Naive thymus-derived CD8-positive, alpha-beta T cell (primary cell): ENCODE measurements around the gene ACSF2. TPM values are rescaled to one million over a fixed set of nuclear protein-coding genes. Genes with fewer than 3 reads are reported as not detected.

ENCODE experiments used
- ATAC-seq, 2 donors: fragments of 150-1000 bp; cut with Tn5 transposase in 1 of 2; sonication (Bioruptor Pico), chemical (Tn5 transposase) in 1 of 2; 1 replicate in 1 of 2; 2 replicates in 1 of 2; pipeline ENCODE4 v1.10.0; 2021; ENCODE audit warnings: mild to moderate bottlenecking in 2 of 2, moderate library complexity in 2 of 2
- POLR2A ChIA-PET: fragments of 350-600 bp; sonication (Branson Sonifier 250); formaldehyde crosslinking; loops from one replicate; lab custom pipeline; 2021; ENCODE audit warnings: antibody characterized with exemption; lab: Charles Lee
- DNase-seq, 10 donors: peaks; one replicate each; pipeline versions ENCODE4 v3.0.0 to v3.0.0-alpha.2; 2020 to 2022
- H3K27ac Mint-ChIP-seq, 10 donors: one replicate each; pipeline ENCODE4 v1.8.0; 2020 to 2022; ENCODE audit warnings: mild to moderate bottlenecking in 10 of 10, mixed read lengths in 10 of 10, moderate library complexity in 4 of 10, inconsistent platforms in 1 of 10
- H3K27me3 Mint-ChIP-seq, 5 donors: one replicate each; pipeline ENCODE4 v1.8.0; 2021 to 2022; ENCODE audit warnings: mixed read lengths in 5 of 5
- H3K36me3 Mint-ChIP-seq, 3 donors: one replicate each; pipeline ENCODE4 v1.8.0; 2020 to 2022; ENCODE audit warnings: mixed read lengths in 3 of 3, mild to moderate bottlenecking in 2 of 3, inconsistent platforms in 1 of 3
- H3K4me1 Mint-ChIP-seq, 4 donors: one replicate each; pipeline ENCODE4 v1.8.0; 2021 to 2022; ENCODE audit warnings: mixed read lengths in 4 of 4
- H3K4me3 Mint-ChIP-seq, 10 donors: one replicate each; pipeline ENCODE4 v1.8.0; 2020 to 2022; ENCODE audit warnings: mild to moderate bottlenecking in 10 of 10, mixed read lengths in 10 of 10, moderate library complexity in 6 of 10, inconsistent platforms in 1 of 10
- H3K9me3 Mint-ChIP-seq, 9 donors: one replicate each; pipeline ENCODE4 v1.8.0; 2020 to 2022; ENCODE audit warnings: mixed read lengths in 9 of 9, mild to moderate bottlenecking in 3 of 9, inconsistent platforms in 1 of 9, moderate library complexity in 1 of 9
- polyA plus RNA-seq, 3 donors: library from polyadenylated mRNA; unstranded; fragments of 300-500 nt; fragmentation: Illumina TruSeq; gene quantifications; one replicate each; pipeline ENCODE4 v1.2.3, GENCODE V29; 2021
- total RNA-seq, 8 experiments: library from RNA in 2 of 8; stranded (reverse) in 2 of 8; gene quantifications; one replicate each; pipeline ENCODE4 v1.2.3 and lab custom pipeline; 2021 to 2026

ACSF2 gene
- total and polyA plus RNA-seq, 5 experiments from 2014 or later = 1.2 to 25.9 (median 2.3) TPM

- Mint-ChIP-seq H3K27ac (peak overlapping the region in 7 of 10 donors; percentile 12 to 83 (median 40)), H3K9me3 (no peaks in the 10 kb centered on the region), H3K4me3 (peak overlapping the region in 2 of 10 donors; percentile 2 to 15), H3K27me3 (peaks cover 0 to 6% (median 0%) of the 10 kb centered on the region in 5 donors), H3K36me3 (peaks cover 0 to 7% (median 4%) of the 10 kb centered on the region in 3 donors), H3K4me1 (peaks cover 13 to 29% (median 25%) of the 10 kb centered on the region in 4 donors)
- ATAC-seq (no peak), DNase-seq (no peak)
- POLR2A ChIA-PET = interaction anchor here (1.3 kb wide), 1 partner anchor 50 kb away, joined by 3 read pairs; no protein-coding TSS in a partner anchor
These were observed 50.7 kb downstream of the ACSF2 start for GRCh38 chr17:50476545-50477315.

GRCh38 chr17:50477976-50478375 lies 52.0 kb downstream of the ACSF2 start:
- DNase-seq = no peak
- peak overlapping the region; percentile 86 to 95 (median 93) for H3K27ac Mint-ChIP-seq
- H3K36me3 Mint-ChIP-seq = peaks cover 0 to 16% (median 6%) of the 10 kb centered on the region in 3 donors
- ATAC-seq = no peak
- H3K4me3 Mint-ChIP-seq = peak overlapping the region; percentile 72 to 88 (median 78)
- H3K27me3 Mint-ChIP-seq = peaks cover 0 to 6% (median 0%) of the 10 kb centered on the region in 5 donors
- POLR2A ChIA-PET = interaction anchor here (1.9 kb wide), 1 partner anchor 81 kb away, joined by 7 read pairs; the partner anchor contains the start of gene LRRC59
- H3K9me3 Mint-ChIP-seq = no peaks in the 10 kb centered on the region
- peaks cover 13 to 34% (median 31%) of the 10 kb centered on the region in 4 donors for H3K4me1 Mint-ChIP-seq

GRCh38 chr17:50478391-50479381 lies 52.7 kb downstream of the ACSF2 start, which contains the start of gene RSAD1:
RSAD1 (plus strand) TSS chr17:50478860; CDS start chr17:50478885, 25 bp downstream.
- peaks cover 0 to 6% (median 0%) of the 10 kb centered on the region in 5 donors for H3K27me3 Mint-ChIP-seq
- ATAC-seq (peak; percentile 91 to 94), DNase-seq (peak; percentile 69 to 91 (median 82))
- POLR2A ChIA-PET = interaction anchor here (1.2 to 1.9 kb wide), 4 partner anchors 53 to 132 kb away, joined by 3 to 7 read pairs (median 6); partner anchors contain the start of genes LRRC59 and XYLT2
- H3K36me3 Mint-ChIP-seq = peaks cover 0 to 22% (median 6%) of the 10 kb centered on the region in 3 donors
- H3K27ac Mint-ChIP-seq = peak within 1 kb of the TSS; percentile 90 to 95 (median 93)
- no peaks in the 10 kb centered on the region for H3K9me3 Mint-ChIP-seq
- peak within 1 kb of the TSS; percentile 85 to 94 (median 90) for H3K4me3 Mint-ChIP-seq
- H3K4me1 Mint-ChIP-seq = peaks cover 12 to 34% (median 31%) of the 10 kb centered on the region in 4 donors

GRCh38 chr17:50479522-50480141 lies 53.6 kb downstream of the ACSF2 start:
- peak overlapping the region; percentile 85 to 94 (median 90) for H3K4me3 Mint-ChIP-seq
- peak overlapping the region in 9 of 10 donors; percentile 57 to 95 (median 88) for H3K27ac Mint-ChIP-seq
- peaks cover 0 to 6% (median 0%) of the 10 kb centered on the region in 5 donors for H3K27me3 Mint-ChIP-seq
- H3K9me3 Mint-ChIP-seq = no peaks in the 10 kb centered on the region
- peak; percentile 25 to 81 (median 55) for DNase-seq
- H3K36me3 Mint-ChIP-seq = peaks cover 0 to 32% (median 10%) of the 10 kb centered on the region in 3 donors
- peaks cover 11 to 34% (median 31%) of the 10 kb centered on the region in 4 donors for H3K4me1 Mint-ChIP-seq
- peak; percentile 58 to 62 for ATAC-seq
- POLR2A ChIA-PET = interaction anchor here (1.2 to 1.9 kb wide), 4 partner anchors 52 to 133 kb away, joined by 3 to 7 read pairs (median 6); partner anchors contain the start of genes LRRC59 and XYLT2

GRCh38 chr17:50480142-50480764 lies 54.2 kb downstream of the ACSF2 start:
- ATAC-seq = no peak
- DNase-seq = no peak
- POLR2A ChIA-PET = interaction anchor here (1.2 to 1.9 kb wide), 3 partner anchors 52 to 134 kb away, joined by 3 to 7 read pairs (median 7); partner anchors contain the start of genes LRRC59 and XYLT2
- Mint-ChIP-seq H3K4me1 (peaks cover 11 to 34% (median 31%) of the 10 kb centered on the region in 4 donors), H3K36me3 (peaks cover 0 to 38% (median 10%) of the 10 kb centered on the region in 3 donors), H3K27me3 (peaks cover 0 to 6% (median 0%) of the 10 kb centered on the region in 5 donors), H3K27ac (peak overlapping the region in 6 of 10 donors; percentile 39 to 95 (median 74)), H3K9me3 (no peaks in the 10 kb centered on the region), H3K4me3 (peak overlapping the region; percentile 85 to 94 (median 90))

- no peak for ATAC-seq
- H3K27ac Mint-ChIP-seq = peak overlapping the region in 1 of 10 donors; percentile 46
- POLR2A ChIA-PET = no interaction called here
These were observed 55.0 kb downstream of the ACSF2 start for GRCh38 chr17:50480854-50481490.

GRCh38 chr17:50481648-50482047 lies 55.6 kb downstream of the ACSF2 start:
- peaks cover 0 to 47% (median 16%) of the 10 kb centered on the region in 3 donors for H3K36me3 Mint-ChIP-seq
- H3K27me3 Mint-ChIP-seq = peaks cover 0 to 1% (median 0%) of the 10 kb centered on the region in 5 donors
- H3K9me3 Mint-ChIP-seq = no peaks in the 10 kb centered on the region
- POLR2A ChIA-PET = no interaction called here
- H3K27ac Mint-ChIP-seq = no peak overlapping the region
- no peak for DNase-seq
- H3K4me1 Mint-ChIP-seq = peaks cover 11 to 34% (median 29%) of the 10 kb centered on the region in 4 donors
- no peak for ATAC-seq
- peak overlapping the region in 1 of 10 donors; percentile 41 for H3K4me3 Mint-ChIP-seq

More at GRCh38 chr17:50480854-50481490, 55.0 kb downstream of the ACSF2 start:
- Mint-ChIP-seq H3K27me3 (peaks cover 0 to 6% (median 0%) of the 10 kb centered on the region in 5 donors), H3K36me3 (peaks cover 0 to 45% (median 14%) of the 10 kb centered on the region in 3 donors), H3K4me3 (peak overlapping the region in 3 of 10 donors; percentile 28 to 92 (median 30)), H3K4me1 (peaks cover 11 to 34% (median 31%) of the 10 kb centered on the region in 4 donors), H3K9me3 (no peaks in the 10 kb centered on the region)
- no peak for DNase-seq

GRCh38 chr17:50482110-50482509 lies 56.1 kb downstream of the ACSF2 start:
- Mint-ChIP-seq H3K4me3 (peak overlapping the region in 1 of 10 donors; percentile 41), H3K36me3 (peaks cover 0 to 47% (median 16%) of the 10 kb centered on the region in 3 donors), H3K4me1 (peaks cover 11 to 34% (median 29%) of the 10 kb centered on the region in 4 donors), H3K27ac (peak overlapping the region in 3 of 10 donors; percentile 7 to 79 (median 48)), H3K27me3 (no peaks in the 10 kb centered on the region), H3K9me3 (no peaks in the 10 kb centered on the region)
- no peak for DNase-seq
- POLR2A ChIA-PET = no interaction called here
- no peak for ATAC-seq

GRCh38 chr17:50482516-50482915 lies 56.5 kb downstream of the ACSF2 start:
- Mint-ChIP-seq H3K27ac (peak overlapping the region in 7 of 10 donors; percentile 14 to 79 (median 48)), H3K4me3 (no peak overlapping the region), H3K4me1 (peaks cover 11 to 34% (median 29%) of the 10 kb centered on the region in 4 donors), H3K9me3 (no peaks in the 10 kb centered on the region), H3K27me3 (no peaks in the 10 kb centered on the region), H3K36me3 (peaks cover 0 to 47% (median 16%) of the 10 kb centered on the region in 3 donors)
- ATAC-seq = no peak
- POLR2A ChIA-PET = no interaction called here
- DNase-seq = peak; percentile 37 to 80 (median 61)

GRCh38 chr17:50483266-50483665 lies 57.2 kb downstream of the ACSF2 start:
- peaks cover 8 to 28% (median 25%) of the 10 kb centered on the region in 4 donors for H3K4me1 Mint-ChIP-seq
- H3K27me3 Mint-ChIP-seq = no peaks in the 10 kb centered on the region
- DNase-seq (peak in 1 of 10 donors; percentile 36), ATAC-seq (no peak)
- H3K36me3 Mint-ChIP-seq = peaks cover 0 to 48% (median 16%) of the 10 kb centered on the region in 3 donors
- POLR2A ChIA-PET = interaction anchor here (1.2 kb wide), 1 partner anchor 86 kb away, joined by 3 read pairs; the partner anchor contains the start of gene LRRC59
- H3K4me3 Mint-ChIP-seq = no peak overlapping the region
- no peaks in the 10 kb centered on the region for H3K9me3 Mint-ChIP-seq
- H3K27ac Mint-ChIP-seq = peak overlapping the region in 1 of 10 donors; percentile 33
